Lung (tissue), 12 donors: ENCODE data around the gene NPPC. TPM values are rescaled to one million over a fixed set of nuclear protein-coding genes. Genes with fewer than 3 reads are reported as not detected.

Experiments used
- ATAC-seq: fragments of 200-7000 bp; cut with Tn5 transposase; one replicate; pipeline ENCODE4 v1.9.1; 2020; ENCODE audit warnings: moderate number of reproducible peaks; ENCODE audit not compliant: insufficient read depth, low FRiP score
- DNase-seq, 3 donors: peaks; one replicate each; pipeline ENCODE4 v3.0.0-alpha.2; 2013 to 2017
- H3K27ac ChIP-seq, 2 donors: one replicate each; pipeline ENCODE4 v1.5.1; 2013; ENCODE audit warnings: mild to moderate bottlenecking in 2 of 2, moderate library complexity in 2 of 2, control low read depth in 1 of 2, inconsistent platforms in 1 of 2, low read depth in 1 of 2, low read length in 1 of 2
- H3K27me3 ChIP-seq, 3 donors: one replicate each; pipeline ENCODE4 v1.5.1; 2013; ENCODE audit warnings: low read length in 2 of 3; ENCODE audit not compliant: control insufficient read depth in 3 of 3, insufficient read depth in 3 of 3
- H3K36me3 ChIP-seq, 4 donors: one replicate each; pipeline ENCODE4 v1.5.1; 2013; ENCODE audit warnings: low read length in 4 of 4, mild to moderate bottlenecking in 1 of 4, moderate library complexity in 1 of 4; ENCODE audit not compliant: control insufficient read depth in 4 of 4, insufficient read depth in 4 of 4
- H3K4me1 ChIP-seq, 5 donors: one replicate each; pipeline ENCODE4 v1.5.1; 2013; ENCODE audit warnings: low read length in 5 of 5, mild to moderate bottlenecking in 2 of 5, moderate library complexity in 1 of 5; ENCODE audit not compliant: control insufficient read depth in 5 of 5, insufficient read depth in 5 of 5
- H3K4me3 ChIP-seq: one replicate; pipeline ENCODE4 v1.5.1; 2013; ENCODE audit warnings: mild to moderate bottlenecking, control low read depth, moderate library complexity
- H3K9ac ChIP-seq, 2 donors: one replicate each; pipeline ENCODE4 v1.5.1; 2013; ENCODE audit warnings: low read length in 2 of 2, control low read depth in 1 of 2; ENCODE audit not compliant: insufficient read depth in 1 of 2
- H3K9me3 ChIP-seq, 4 donors: one replicate each; pipeline ENCODE4 v1.5.1; 2013; ENCODE audit warnings: low read length in 3 of 4, mild to moderate bottlenecking in 1 of 4, moderate library complexity in 1 of 4; ENCODE audit not compliant: control insufficient read depth in 4 of 4, insufficient read depth in 3 of 4
- WGBS, 2 donors: extraction: QIAGEN DNeasy Blood & Tissue Kit; methylation state at CpG; one replicate each; pipeline ENCODE4 v1.1.7; 2013; 5-methylcytosine and 5-hydroxymethylcytosine counted together
- polyA plus RNA-seq, 2 donors: library from polyadenylated mRNA; stranded (reverse); fragments of 200-250 nt; gene quantifications; one replicate each; pipeline ENCODE4 v1.2.1, GENCODE V29; 2013
- total RNA-seq, 2 donors: library from RNA; depleted of rRNA in 1 of 2; stranded (reverse); fragments of >200 nt in 1 of 2; gene quantifications; one replicate each; pipeline ENCODE4 v1.2.1, GENCODE V29; 2014 to 2021
- TF ChIP-seq, protein P1 (sequence below): IDR thresholded peaks from 2 replicates; pipeline ENCODE4 v1.5.1; 2012; ENCODE audit warnings: mild to moderate bottlenecking; ENCODE audit errors: control extremely low read depth, extremely low read depth
- donor health status: control.
- donor health status: control.
- donor health status: Bipolar disorder and iron deficiency.
- donor health status: healthy.
- donor health status: DM: yes; HTN: yes; CAD: no.

The NPPC gene
- total and polyA plus RNA-seq, 4 donors, result 0.77 to 0.94 TPM; not detected in 2

DNA sequence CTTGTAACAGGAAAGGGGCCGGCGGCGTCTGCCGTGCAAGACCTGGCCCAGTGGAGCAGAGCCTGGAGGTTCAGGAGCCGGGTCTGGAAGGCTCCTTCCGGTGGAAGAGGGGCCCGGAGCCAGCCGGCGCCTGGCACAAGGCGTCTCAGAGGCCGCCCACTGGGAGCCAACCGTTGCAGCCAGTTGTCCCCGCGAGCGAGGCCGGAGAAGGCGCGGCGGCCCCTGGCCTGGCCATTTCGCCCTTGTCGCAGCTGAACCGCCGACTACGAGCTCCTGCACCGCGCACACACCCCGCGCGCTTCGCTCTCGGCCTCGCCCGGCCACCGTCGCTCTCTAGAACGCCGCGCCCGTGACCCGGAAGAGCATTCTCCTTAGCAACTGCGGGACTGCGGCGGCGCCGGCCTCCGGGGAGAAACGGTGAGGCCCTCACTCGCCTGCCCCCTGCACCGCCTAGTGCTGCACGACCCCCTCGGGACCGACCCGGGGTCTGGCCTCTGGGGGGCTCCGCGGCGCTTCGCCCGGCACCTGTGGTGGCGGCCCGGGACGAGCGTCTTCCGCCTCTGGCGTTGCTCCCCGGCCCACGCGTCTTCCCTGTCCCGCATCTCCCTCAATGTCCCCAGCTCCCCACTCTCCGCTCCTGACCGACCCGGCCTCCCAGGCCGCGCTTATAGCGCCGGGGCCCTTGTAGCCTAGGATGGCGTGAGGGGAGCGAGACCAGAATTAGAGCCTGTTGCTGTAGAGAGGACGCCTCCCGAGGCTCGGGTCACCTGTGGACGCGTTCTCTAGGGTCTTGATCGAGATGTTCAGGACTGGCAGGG lies 35.4 kb upstream of the NPPC start, which contains the start of gene DIS3L2:
Gene DIS3L2 (plus strand): TSS at position 365 of the 818 bp plus-strand sequence. CDS start 53,215 bp downstream, outside the sequence.
- Histone ChIP-seq H3K9me3 (no peaks in the 10 kb centered on the region), H3K36me3 (no peaks in the 10 kb centered on the region), H3K27ac (peak within 1 kb of the TSS; percentile 82 to 92), H3K9ac (peak within 1 kb of the TSS; percentile 56 to 77), H3K4me1 (peaks cover 0 to 10% (median 4%) of the 10 kb centered on the region in 5 donors), H3K4me3 (peak within 1 kb of the TSS; percentile 99), H3K27me3 (no peaks in the 10 kb centered on the region)
- TF ChIP-seq, protein P1, sequence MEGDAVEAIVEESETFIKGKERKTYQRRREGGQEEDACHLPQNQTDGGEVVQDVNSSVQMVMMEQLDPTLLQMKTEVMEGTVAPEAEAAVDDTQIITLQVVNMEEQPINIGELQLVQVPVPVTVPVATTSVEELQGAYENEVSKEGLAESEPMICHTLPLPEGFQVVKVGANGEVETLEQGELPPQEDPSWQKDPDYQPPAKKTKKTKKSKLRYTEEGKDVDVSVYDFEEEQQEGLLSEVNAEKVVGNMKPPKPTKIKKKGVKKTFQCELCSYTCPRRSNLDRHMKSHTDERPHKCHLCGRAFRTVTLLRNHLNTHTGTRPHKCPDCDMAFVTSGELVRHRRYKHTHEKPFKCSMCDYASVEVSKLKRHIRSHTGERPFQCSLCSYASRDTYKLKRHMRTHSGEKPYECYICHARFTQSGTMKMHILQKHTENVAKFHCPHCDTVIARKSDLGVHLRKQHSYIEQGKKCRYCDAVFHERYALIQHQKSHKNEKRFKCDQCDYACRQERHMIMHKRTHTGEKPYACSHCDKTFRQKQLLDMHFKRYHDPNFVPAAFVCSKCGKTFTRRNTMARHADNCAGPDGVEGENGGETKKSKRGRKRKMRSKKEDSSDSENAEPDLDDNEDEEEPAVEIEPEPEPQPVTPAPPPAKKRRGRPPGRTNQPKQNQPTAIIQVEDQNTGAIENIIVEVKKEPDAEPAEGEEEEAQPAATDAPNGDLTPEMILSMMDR, result no peak
- ATAC-seq (peak; percentile 98), DNase-seq (peak; percentile 85 to 89 (median 88))
- WGBS, 2 donors, result 0 to 1% methylated on average over 73 to 83 of the region's 83 CpGs

GRCh38 chr2:231960810-231961348 lies 34.7 kb upstream of the NPPC start:
- H3K27me3 ChIP-seq, result peaks cover 0 to 2% (median 0%) of the 10 kb centered on the region in 3 donors
- peak overlapping the region in 1 of 2 donors; percentile 17 for H3K9ac ChIP-seq
- peaks cover 0 to 10% (median 4%) of the 10 kb centered on the region in 5 donors for H3K4me1 ChIP-seq
- WGBS, 2 donors, result 52 to 56% methylated on average over 18 of the region's 18 CpGs
- no peaks in the 10 kb centered on the region for H3K9me3 ChIP-seq
- H3K36me3 ChIP-seq, result no peaks in the 10 kb centered on the region
- H3K4me3 ChIP-seq, result peak overlapping the region; percentile 99
- H3K27ac ChIP-seq, result peak overlapping the region; percentile 82 to 92
- TF ChIP-seq, protein P1, result no peak
- DNase-seq, result no peak
- ATAC-seq, result no peak

DNA sequence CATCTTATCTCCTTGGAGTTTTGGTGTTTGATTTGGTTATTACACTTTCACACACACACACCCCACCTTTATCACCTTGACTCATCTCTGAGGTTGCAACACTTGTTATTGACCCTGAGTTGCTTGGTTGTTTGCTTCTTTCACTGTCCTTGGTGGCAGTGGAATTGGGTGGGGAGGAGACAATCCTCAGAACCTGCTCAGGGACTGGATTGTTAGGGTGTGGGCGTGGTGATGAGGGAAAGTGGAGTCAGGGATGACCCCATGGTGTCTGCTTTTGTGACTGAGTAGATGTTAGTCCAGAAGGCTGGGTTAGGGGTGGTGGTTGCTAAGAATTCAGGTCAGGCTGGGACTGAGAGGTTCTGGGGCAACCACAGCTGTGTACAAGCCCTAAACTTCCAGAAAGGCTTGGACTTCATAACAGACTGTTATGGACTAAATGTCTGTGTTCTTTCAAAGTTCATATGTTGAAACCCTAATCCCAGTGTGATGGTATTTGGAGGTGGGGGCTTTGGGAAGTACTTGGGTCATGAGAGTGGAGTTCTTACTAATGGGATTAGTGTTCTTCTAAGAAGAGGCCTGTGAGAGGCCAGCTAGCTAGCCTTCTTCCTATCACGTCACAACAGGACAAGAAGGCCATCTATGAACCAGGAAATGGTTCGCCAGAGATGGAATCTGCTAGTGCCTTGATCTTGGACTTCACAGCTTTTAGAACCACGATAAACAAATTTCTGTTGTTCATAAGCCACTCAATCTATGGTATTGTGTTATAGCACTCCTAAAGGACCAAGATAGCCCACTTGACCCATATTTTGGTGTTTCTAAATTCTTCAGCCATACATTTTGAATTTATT lies 31.9 kb upstream of the NPPC start:
- H3K27ac ChIP-seq, result no peak overlapping the region

More for the DNA sequence above, 31.9 kb upstream of the NPPC start:
- H3K27me3 ChIP-seq, result peaks cover 0 to 2% (median 0%) of the 10 kb centered on the region in 3 donors
- TF ChIP-seq, protein P1, result no peak
- no peak for ATAC-seq
- no peak for DNase-seq
- H3K9me3 ChIP-seq, result no peaks in the 10 kb centered on the region
- no peaks in the 10 kb centered on the region for H3K36me3 ChIP-seq
- H3K4me3 ChIP-seq, result no peak overlapping the region
- H3K4me1 ChIP-seq, result peaks cover 0 to 10% (median 4%) of the 10 kb centered on the region in 5 donors
- WGBS, 2 donors, result 83 to 85% methylated on average over 4 of the region's 4 CpGs
- H3K9ac ChIP-seq, result no peak overlapping the region
